ENCODE results near the gene TMCO4. TPM values are rescaled to one million over a fixed set of nuclear protein-coding genes. Genes with fewer than 3 reads are reported as not detected.
"Not testable (repeated sequence)": the region's sequence is repeated elsewhere in the genome, so short reads cannot be mapped to it uniquely, and the experiment has no call there.

Gene TMCO4
- total RNA-seq, 4 donors from 2014 or later: 19.0 to 26.6 (median 20.7) TPM

DNA sequence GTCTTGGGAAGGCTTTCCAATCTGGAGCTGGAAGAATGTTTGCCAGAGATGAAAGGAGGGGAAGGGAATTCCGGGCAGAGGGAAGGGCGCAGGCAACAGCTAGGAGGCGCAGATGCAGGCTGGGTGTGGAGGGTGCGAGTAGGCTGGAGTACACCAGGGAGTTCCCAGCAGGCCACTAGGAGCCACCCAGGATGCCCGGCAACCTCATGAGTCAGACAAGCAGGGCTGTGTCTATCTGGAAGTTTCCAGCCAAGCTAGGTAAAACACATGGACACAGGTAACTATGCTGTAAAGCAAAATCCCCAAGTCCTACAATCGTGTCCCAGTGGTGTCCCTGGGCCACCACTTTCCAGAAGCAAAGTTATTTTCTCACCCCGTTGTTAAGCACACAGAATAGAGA lies 156.6 kb downstream of the TMCO4 start:
- ATAC-seq (ENCODE audit: low FRiP score): peak; percentile 33
- TF ChIP-seq, protein P1, sequence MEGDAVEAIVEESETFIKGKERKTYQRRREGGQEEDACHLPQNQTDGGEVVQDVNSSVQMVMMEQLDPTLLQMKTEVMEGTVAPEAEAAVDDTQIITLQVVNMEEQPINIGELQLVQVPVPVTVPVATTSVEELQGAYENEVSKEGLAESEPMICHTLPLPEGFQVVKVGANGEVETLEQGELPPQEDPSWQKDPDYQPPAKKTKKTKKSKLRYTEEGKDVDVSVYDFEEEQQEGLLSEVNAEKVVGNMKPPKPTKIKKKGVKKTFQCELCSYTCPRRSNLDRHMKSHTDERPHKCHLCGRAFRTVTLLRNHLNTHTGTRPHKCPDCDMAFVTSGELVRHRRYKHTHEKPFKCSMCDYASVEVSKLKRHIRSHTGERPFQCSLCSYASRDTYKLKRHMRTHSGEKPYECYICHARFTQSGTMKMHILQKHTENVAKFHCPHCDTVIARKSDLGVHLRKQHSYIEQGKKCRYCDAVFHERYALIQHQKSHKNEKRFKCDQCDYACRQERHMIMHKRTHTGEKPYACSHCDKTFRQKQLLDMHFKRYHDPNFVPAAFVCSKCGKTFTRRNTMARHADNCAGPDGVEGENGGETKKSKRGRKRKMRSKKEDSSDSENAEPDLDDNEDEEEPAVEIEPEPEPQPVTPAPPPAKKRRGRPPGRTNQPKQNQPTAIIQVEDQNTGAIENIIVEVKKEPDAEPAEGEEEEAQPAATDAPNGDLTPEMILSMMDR (IDR thresholded peaks at IDR 0.05): no peak
- no peak for DNase-seq (ENCODE audit: low spot score)

DNA sequence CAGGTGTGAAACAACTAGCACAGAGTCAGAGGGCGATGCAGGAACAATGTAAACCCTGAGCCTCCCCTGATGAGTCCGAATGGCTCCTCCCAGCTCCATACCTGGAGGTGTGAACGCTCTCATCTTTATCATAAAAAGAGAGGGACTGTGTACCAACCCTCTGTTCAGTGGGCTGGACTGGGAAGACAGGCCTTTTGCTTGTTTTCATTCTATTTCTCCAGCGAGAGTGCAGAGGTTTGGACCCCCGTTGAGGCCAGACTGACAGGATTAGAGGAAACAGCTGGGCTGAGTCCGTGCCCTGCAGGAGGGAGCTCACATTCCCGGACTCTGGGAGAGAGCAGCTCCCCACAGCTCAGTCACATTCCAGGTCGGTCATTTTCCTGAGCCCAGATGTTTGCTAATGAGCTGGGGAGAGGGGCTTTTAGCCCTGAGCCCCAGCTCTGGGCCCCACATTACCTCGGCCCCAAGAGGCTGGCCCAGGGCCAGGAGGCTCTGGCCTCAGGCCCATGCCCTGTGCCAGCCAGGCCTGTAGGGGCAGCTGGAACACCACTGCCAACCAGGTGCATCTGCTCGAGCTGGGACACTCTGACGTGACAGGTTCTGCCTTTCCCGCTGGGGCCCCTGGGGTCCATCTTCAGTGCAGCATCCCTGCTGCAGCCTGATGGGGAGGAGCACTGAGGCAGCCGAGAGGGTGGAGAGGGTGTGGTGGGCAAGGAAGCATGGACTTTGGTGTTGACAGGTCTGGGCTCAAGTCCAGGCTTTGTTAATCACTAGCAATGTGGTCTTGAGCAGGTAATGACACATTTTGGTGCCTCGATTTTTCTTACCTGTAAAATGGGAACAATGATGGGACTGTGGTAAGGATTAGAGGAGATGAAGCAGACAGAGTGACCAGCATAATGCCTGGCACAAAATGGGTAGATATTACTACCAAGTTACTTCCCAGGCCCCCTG lies 159.1 kb downstream of the TMCO4 start:
- DNase-seq (ENCODE audit: low spot score): no peak
- no peak for ATAC-seq (ENCODE audit: low FRiP score)
- TF ChIP-seq, protein P1 (IDR thresholded peaks at IDR 0.05): no peak

DNA sequence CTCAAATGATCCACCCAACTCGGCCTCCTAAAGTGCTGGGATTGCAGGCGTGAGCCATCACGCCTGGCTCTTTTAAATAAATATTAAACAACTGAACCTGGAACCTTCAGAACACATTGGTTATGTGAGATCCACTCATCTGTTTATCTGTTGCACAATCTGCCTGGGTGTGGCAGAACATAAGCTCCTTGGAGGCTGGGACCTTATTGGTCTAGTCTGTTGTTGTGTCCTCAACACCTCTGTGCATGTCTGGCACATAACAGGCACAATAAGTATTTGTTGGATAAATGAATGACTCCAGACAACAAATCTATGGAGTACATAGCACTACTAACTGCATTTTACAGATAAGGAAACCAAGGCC lies 159.7 kb downstream of the TMCO4 start:
- DNase-seq (ENCODE audit: low spot score) (no peak), ATAC-seq (ENCODE audit: low FRiP score) (no peak)
- TF ChIP-seq, protein P1 (IDR thresholded peaks at IDR 0.05): no peak

DNA sequence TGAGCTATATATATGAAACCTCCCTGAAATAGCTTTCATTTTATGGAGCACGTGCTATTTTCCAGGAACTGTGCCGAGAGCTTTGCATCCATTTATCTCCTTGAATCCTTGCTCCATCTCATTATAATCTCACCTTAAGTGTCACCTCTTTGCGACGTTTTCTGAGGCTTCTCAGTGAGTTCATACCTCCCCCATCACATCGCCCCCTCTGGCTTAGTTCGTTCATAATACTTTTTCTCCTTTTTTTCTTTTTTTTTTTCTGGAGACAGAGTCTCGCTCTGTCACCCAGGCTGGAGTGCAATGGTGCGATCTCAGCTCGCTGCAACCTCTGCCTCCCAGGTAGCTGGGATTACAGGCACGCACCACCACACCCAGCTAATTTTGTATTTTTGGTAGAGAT lies 160.5 kb downstream of the TMCO4 start:
- ATAC-seq (ENCODE audit: low FRiP score); DNase-seq (ENCODE audit: low spot score): not testable (repeated sequence)

DNA sequence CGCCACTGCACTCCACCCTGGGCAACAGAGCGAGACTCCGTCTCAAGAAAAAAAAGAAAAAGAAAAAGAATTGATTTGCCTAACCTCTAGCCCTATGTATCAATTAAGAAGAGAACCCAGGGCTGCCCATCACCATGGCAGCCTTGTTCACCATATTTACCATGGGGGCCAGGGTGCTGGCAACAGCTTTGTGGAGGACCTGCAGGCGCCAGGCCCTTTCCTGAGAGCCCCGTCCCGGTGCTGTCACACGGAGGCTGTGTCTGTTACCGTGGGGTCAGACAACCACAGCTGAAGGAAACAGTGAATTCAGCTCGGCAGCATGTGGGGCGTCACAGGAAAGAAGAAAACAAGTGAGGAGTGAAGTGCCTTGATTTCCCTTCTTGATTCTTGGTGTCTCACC lies 162.1 kb downstream of the TMCO4 start:
- TF ChIP-seq, protein P1 (IDR thresholded peaks at IDR 0.05): no peak

DNA sequence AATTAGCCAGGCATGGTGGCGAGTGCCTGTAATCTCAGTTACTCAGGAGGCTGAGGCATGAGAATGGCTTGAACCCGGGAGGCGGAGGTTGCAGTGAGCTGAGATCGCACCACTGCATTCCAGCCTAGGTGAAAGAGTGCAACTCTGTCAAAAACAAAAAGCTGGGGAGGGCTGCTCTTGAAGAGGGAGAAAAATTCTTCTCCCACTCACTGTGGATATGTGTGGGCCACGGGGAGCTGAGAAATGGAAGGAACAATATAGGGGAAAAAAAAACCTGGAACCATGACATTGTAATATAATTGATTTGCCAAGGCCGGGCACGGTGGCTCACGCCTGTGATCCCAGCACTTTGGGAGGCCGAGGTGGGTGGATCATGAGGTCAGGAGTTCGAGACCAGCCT lies 163.0 kb downstream of the TMCO4 start:
- DNase-seq (ENCODE audit: low spot score); ATAC-seq (ENCODE audit: low FRiP score): not testable (repeated sequence)

More for the DNA sequence above, 162.1 kb downstream of the TMCO4 start:
- DNase-seq (ENCODE audit: low spot score) (no peak), ATAC-seq (ENCODE audit: low FRiP score) (no peak)

DNA sequence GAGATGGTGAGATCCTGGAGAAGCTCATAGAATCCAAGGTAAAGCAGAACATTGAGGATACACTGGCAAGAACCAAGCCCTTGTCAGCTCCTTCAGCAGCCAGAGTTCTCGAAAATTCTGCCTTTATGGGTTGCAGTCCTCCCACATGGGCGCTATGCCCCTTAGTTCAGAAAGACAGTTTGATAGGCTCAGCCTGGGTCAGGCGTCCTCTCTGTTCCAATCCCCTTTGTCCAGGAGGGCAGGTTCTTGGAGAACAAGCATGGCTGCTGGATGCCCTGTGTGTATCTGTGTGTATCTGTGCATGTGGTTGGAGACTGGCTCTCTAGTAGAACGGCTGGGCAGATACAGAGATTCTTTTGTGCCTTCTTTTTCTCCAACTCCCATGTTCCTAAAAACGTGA lies 163.7 kb downstream of the TMCO4 start:
- no peak for DNase-seq (ENCODE audit: low spot score)
- no peak for ATAC-seq (ENCODE audit: low FRiP score)
- TF ChIP-seq, protein P1 (IDR thresholded peaks at IDR 0.05): no peak

DNA sequence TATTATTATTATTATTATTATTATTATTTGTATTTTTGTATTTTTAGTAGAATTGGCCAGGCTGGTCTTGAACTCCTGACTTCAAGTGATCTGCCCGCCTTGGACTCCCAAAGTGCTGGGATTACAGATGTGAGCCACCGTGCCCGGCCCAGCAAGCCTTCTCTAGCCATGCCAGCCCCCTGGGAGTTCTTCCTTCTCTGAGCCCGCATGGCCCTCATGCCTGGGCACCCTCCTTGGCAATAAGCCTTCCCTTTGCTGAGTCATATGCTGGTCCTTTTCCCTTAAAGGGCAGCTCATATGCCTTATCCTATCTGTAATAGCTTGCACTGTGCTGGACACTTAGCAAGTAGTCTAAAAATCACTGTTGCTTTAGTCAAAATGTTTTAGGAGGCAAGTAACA lies 164.1 kb downstream of the TMCO4 start:
- ATAC-seq (ENCODE audit: low FRiP score) (no peak), DNase-seq (ENCODE audit: low spot score) (no peak)
- TF ChIP-seq, protein P1 (IDR thresholded peaks at IDR 0.05): no peak

DNA sequence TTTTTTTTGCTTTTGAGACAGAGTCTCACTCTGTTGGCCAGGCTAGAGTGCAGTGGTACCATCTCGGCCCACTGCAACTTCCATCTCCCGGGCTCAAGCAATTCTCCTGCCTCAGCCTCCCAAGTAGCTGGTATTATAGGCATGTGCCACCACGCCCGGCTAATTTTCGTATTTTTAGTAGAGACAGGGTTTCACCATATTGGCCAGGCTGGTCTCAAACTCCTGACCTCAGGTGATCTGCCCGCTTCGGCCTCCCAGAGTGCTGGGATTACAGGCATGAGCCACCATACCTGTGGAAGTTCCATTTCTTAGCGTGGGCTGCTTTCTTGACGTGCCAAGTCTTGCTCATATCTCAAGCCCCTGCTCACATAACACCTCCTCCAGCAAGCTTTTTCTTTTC lies 164.7 kb downstream of the TMCO4 start:
- not testable (repeated sequence) for ATAC-seq (ENCODE audit: low FRiP score)

More for the DNA sequence above, 164.7 kb downstream of the TMCO4 start:
- DNase-seq (ENCODE audit: low spot score): not testable (repeated sequence)
